ENCODE results near the gene AMIGO3. TPM values are rescaled to one million over a fixed set of nuclear protein-coding genes. Genes with fewer than 3 reads are reported as not detected.
A peak's percentile ranks its signal among the peaks of the same experiment; 100 is the strongest.
"Not testable (repeated sequence)": the region's sequence is repeated elsewhere in the genome, so short reads cannot be mapped to it uniquely, and the experiment has no call there.

The AMIGO3 gene
- total and polyA plus RNA-seq, 3 experiments from 2014 or later, result 0.15 to 1.5 (median 0.31) TPM

DNA sequence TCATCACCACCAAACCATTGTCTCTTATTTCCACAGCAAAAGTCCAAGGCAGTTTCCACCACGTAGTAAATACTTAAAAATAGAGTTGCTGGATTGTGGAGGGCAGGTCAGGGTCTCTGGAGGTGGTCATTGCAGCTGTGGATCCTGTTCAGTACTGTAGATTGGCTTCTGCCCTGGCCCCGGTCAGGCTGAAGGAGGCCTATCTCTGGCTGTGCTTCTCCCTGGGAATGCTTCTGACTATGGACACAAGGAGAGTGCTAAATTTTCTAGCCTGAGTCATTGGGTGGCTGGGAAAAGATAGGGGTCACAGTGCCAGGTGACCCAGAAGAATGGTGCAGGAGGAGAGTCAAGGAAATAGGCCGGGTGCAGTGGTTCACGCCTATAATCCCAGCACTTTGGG lies 30.6 kb upstream of the AMIGO3 start:
- Histone ChIP-seq H3K36me3 (ENCODE audit: insufficient read depth, low read length) (no peaks in the 10 kb centered on the region), H3K9me3 (ENCODE audit: low read length) (no peaks in the 10 kb centered on the region), H3K27ac (ENCODE audit: low read depth, low read length) (no peak overlapping the region), H3K27me3 (ENCODE audit: insufficient read depth, low read length, poor library complexity, severe bottlenecking) (no peaks in the 10 kb centered on the region), H3K4me3 (ENCODE audit: low read length) (no peak overlapping the region), H3K4me1 (ENCODE audit: insufficient read depth, low read length) (no peaks in the 10 kb centered on the region)
- no peak for DNase-seq
- Mint-ChIP-seq H3K9me3 (no peaks in the 10 kb centered on the region), H3K27me3 (no peaks in the 10 kb centered on the region), H3K4me1 (peaks cover 16 to 46% (median 43%) of the 10 kb centered on the region in 3 donors), H3K36me3 (peaks cover 0 to 51% (median 9%) of the 10 kb centered on the region in 3 donors), H3K27ac (peak overlapping the region in 2 of 8 donors; percentile 51 to 90), H3K4me3 (no peak overlapping the region)
- CTCF ChIA-PET, result no interaction called here
- POLR2A ChIA-PET, result no interaction called here

- H3K27ac ChIP-seq (ENCODE audit: low read depth, low read length); H3K27me3 Mint-ChIP-seq; H3K4me3 ChIP-seq (ENCODE audit: low read length); DNase-seq; H3K36me3 ChIP-seq (ENCODE audit: insufficient read depth, low read length); H3K9me3 ChIP-seq (ENCODE audit: low read length); CTCF ChIA-PET; H3K27ac Mint-ChIP-seq; H3K4me3 Mint-ChIP-seq; H3K27me3 ChIP-seq (ENCODE audit: insufficient read depth, low read length, poor library complexity, severe bottlenecking); H3K9me3 Mint-ChIP-seq; H3K4me1 ChIP-seq (ENCODE audit: insufficient read depth, low read length): not testable (repeated sequence)
- Mint-ChIP-seq H3K4me1 (peaks cover 16 to 42% (median 42%) of the 10 kb centered on the region in 3 donors), H3K36me3 (peaks cover 0 to 58% (median 15%) of the 10 kb centered on the region in 3 donors)
- POLR2A ChIA-PET, result interaction anchor here (0.7 kb wide), 1 partner anchor 303 kb away, joined by 6 read pairs; no protein-coding TSS in a partner anchor
Measured at GRCh38 chr3:49748874-49749273, 29.4 kb upstream of the AMIGO3 start.

- Histone ChIP-seq H3K4me1 (ENCODE audit: insufficient read depth, low read length) (no peaks in the 10 kb centered on the region), H3K36me3 (ENCODE audit: insufficient read depth, low read length) (no peaks in the 10 kb centered on the region), H3K27ac (ENCODE audit: low read depth, low read length) (no peak overlapping the region), H3K9me3 (ENCODE audit: low read length) (no peaks in the 10 kb centered on the region), H3K27me3 (ENCODE audit: insufficient read depth, low read length, poor library complexity, severe bottlenecking) (no peaks in the 10 kb centered on the region), H3K4me3 (ENCODE audit: low read length) (no peak overlapping the region)
- CTCF ChIA-PET, result no interaction called here
- Mint-ChIP-seq H3K9me3 (no peaks in the 10 kb centered on the region), H3K27me3 (no peaks in the 10 kb centered on the region), H3K4me1 (peaks cover 11 to 35% (median 33%) of the 10 kb centered on the region in 3 donors), H3K27ac (peak overlapping the region in 2 of 8 donors; percentile 37 to 52), H3K4me3 (no peak overlapping the region), H3K36me3 (peaks cover 0 to 59% (median 15%) of the 10 kb centered on the region in 3 donors)
- POLR2A ChIA-PET, result no interaction called here
- no peak for DNase-seq
Measured at GRCh38 chr3:49747792-49748480, 28.5 kb upstream of the AMIGO3 start.

GRCh38 chr3:49745986-49746385 lies 26.5 kb upstream of the AMIGO3 start:
- H3K27me3 Mint-ChIP-seq, result no peaks in the 10 kb centered on the region
- ChIA-PET POLR2A (no interaction called here), CTCF (no interaction called here)
- peaks cover 11 to 32% (median 30%) of the 10 kb centered on the region in 3 donors for H3K4me1 Mint-ChIP-seq
- H3K27me3 ChIP-seq (ENCODE audit: insufficient read depth, low read length, poor library complexity, severe bottlenecking), result no peaks in the 10 kb centered on the region
- H3K4me3 Mint-ChIP-seq, result no peak overlapping the region
- H3K27ac Mint-ChIP-seq, result peak overlapping the region in 1 of 8 donors; percentile 14
- no peaks in the 10 kb centered on the region for H3K4me1 ChIP-seq (ENCODE audit: insufficient read depth, low read length)
- H3K9me3 Mint-ChIP-seq, result no peaks in the 10 kb centered on the region
- no peak overlapping the region for H3K27ac ChIP-seq (ENCODE audit: low read depth, low read length)
- H3K36me3 ChIP-seq (ENCODE audit: insufficient read depth, low read length), result no peaks in the 10 kb centered on the region
- no peak overlapping the region for H3K4me3 ChIP-seq (ENCODE audit: low read length)
- peaks cover 0 to 61% (median 15%) of the 10 kb centered on the region in 3 donors for H3K36me3 Mint-ChIP-seq
- no peak for DNase-seq
- H3K9me3 ChIP-seq (ENCODE audit: low read length), result no peaks in the 10 kb centered on the region

GRCh38 chr3:49740427-49740826 lies 20.9 kb upstream of the AMIGO3 start:
- no peak overlapping the region for H3K27ac ChIP-seq (ENCODE audit: low read depth, low read length)
- H3K4me1 ChIP-seq (ENCODE audit: insufficient read depth, low read length), result no peaks in the 10 kb centered on the region
- H3K9me3 Mint-ChIP-seq, result no peaks in the 10 kb centered on the region
- CTCF ChIA-PET, result no interaction called here
- H3K4me3 ChIP-seq (ENCODE audit: low read length), result no peak overlapping the region
- H3K4me3 Mint-ChIP-seq, result no peak overlapping the region
- H3K36me3 ChIP-seq (ENCODE audit: insufficient read depth, low read length), result peaks cover 10% of the 10 kb centered on the region
- no peak for DNase-seq
- H3K36me3 Mint-ChIP-seq, result peaks cover 3 to 57% (median 15%) of the 10 kb centered on the region in 3 donors
- H3K4me1 Mint-ChIP-seq, result peaks cover 8 to 12% (median 9%) of the 10 kb centered on the region in 3 donors
- POLR2A ChIA-PET, result no interaction called here
- H3K9me3 ChIP-seq (ENCODE audit: low read length), result no peaks in the 10 kb centered on the region
- no peaks in the 10 kb centered on the region for H3K27me3 ChIP-seq (ENCODE audit: insufficient read depth, low read length, poor library complexity, severe bottlenecking)
- H3K27me3 Mint-ChIP-seq, result no peaks in the 10 kb centered on the region
- H3K27ac Mint-ChIP-seq, result peak overlapping the region in 2 of 8 donors; percentile 30 to 63

- CTCF ChIA-PET, result no interaction called here
- Histone ChIP-seq H3K27ac (ENCODE audit: low read depth, low read length) (no peak overlapping the region), H3K4me3 (ENCODE audit: low read length) (no peak overlapping the region), H3K36me3 (ENCODE audit: insufficient read depth, low read length) (peaks cover 10% of the 10 kb centered on the region), H3K27me3 (ENCODE audit: insufficient read depth, low read length, poor library complexity, severe bottlenecking) (no peaks in the 10 kb centered on the region), H3K4me1 (ENCODE audit: insufficient read depth, low read length) (no peaks in the 10 kb centered on the region), H3K9me3 (ENCODE audit: low read length) (no peaks in the 10 kb centered on the region)
- Mint-ChIP-seq H3K9me3 (no peaks in the 10 kb centered on the region), H3K27me3 (no peaks in the 10 kb centered on the region), H3K27ac (peak overlapping the region in 6 of 8 donors; percentile 34 to 89 (median 74)), H3K4me3 (no peak overlapping the region), H3K4me1 (peaks cover 0 to 6% (median 2%) of the 10 kb centered on the region in 3 donors), H3K36me3 (peaks cover 3 to 63% (median 9%) of the 10 kb centered on the region in 3 donors)
- POLR2A ChIA-PET, result no interaction called here
- no peak for DNase-seq
Measured at GRCh38 chr3:49738067-49738713, 18.7 kb upstream of the AMIGO3 start.

DNA sequence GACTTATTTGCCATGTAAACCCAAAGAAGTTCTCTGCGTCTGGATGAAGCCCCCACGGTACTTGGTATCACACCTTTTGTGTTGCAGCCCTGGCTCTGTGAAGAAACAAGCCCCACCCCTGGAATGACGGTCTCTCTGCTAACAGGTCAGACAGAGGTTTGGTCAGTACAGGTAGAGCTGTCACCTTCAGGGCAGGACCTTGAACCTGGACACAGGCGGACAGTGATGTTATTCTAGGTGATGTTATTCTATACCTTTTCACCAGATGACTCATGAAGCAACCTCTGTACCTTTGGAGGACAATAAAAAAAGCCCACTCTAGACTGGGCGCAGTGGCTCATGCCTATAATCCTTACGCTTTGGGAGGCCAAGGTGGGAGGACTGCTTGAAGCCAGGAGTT lies 15.3 kb upstream of the AMIGO3 start:
- H3K4me1 ChIP-seq (ENCODE audit: insufficient read depth, low read length), result no peaks in the 10 kb centered on the region
- no peaks in the 10 kb centered on the region for H3K27me3 ChIP-seq (ENCODE audit: insufficient read depth, low read length, poor library complexity, severe bottlenecking)
- no peaks in the 10 kb centered on the region for H3K9me3 Mint-ChIP-seq
- DNase-seq, result no peak
- POLR2A ChIA-PET, result no interaction called here
- peaks cover 3 to 79% (median 13%) of the 10 kb centered on the region in 3 donors for H3K36me3 Mint-ChIP-seq
- H3K4me3 Mint-ChIP-seq, result no peak overlapping the region
- no peaks in the 10 kb centered on the region for H3K9me3 ChIP-seq (ENCODE audit: low read length)
- peaks cover 0 to 3% (median 2%) of the 10 kb centered on the region in 3 donors for H3K4me1 Mint-ChIP-seq
- H3K27me3 Mint-ChIP-seq, result no peaks in the 10 kb centered on the region
- no peak overlapping the region for H3K4me3 ChIP-seq (ENCODE audit: low read length)
- no peak overlapping the region for H3K27ac ChIP-seq (ENCODE audit: low read depth, low read length)
- H3K27ac Mint-ChIP-seq, result peak overlapping the region in 1 of 8 donors; percentile 81
- CTCF ChIA-PET, result no interaction called here
- peaks cover 28% of the 10 kb centered on the region for H3K36me3 ChIP-seq (ENCODE audit: insufficient read depth, low read length)

DNA sequence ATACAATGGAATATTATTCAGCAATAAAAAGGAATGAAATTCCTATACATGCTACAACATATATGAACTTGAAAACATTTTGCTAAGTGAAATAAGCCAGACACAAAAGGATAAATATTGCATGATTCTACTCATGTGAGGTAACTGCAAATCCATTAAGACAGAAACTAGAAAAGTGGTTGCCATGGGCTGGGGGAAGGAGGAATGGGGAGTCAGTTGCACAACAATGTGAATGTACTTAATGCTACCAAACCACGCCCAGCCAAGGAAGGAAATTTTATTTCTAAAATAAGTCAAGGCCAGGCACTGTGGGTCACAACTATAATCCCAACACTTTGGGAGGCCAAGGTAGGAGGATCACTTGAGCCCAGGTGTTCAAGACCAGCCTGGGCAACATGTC lies 14.1 kb upstream of the AMIGO3 start:
- POLR2A ChIA-PET, result no interaction called here
- H3K27me3 Mint-ChIP-seq, result peaks cover 0 to 2% of the 10 kb centered on the region in 2 donors

More for the DNA sequence above, 14.1 kb upstream of the AMIGO3 start:
- H3K4me1 Mint-ChIP-seq, result peaks cover 0 to under 1% (median under 1%) of the 10 kb centered on the region in 3 donors
- CTCF ChIA-PET, result no interaction called here
- no peaks in the 10 kb centered on the region for H3K9me3 Mint-ChIP-seq
- Histone ChIP-seq H3K36me3 (ENCODE audit: insufficient read depth, low read length) (peaks cover 28% of the 10 kb centered on the region), H3K27ac (ENCODE audit: low read depth, low read length) (no peak overlapping the region), H3K9me3 (ENCODE audit: low read length) (no peaks in the 10 kb centered on the region), H3K4me3 (ENCODE audit: low read length) (no peak overlapping the region), H3K4me1 (ENCODE audit: insufficient read depth, low read length) (no peaks in the 10 kb centered on the region), H3K27me3 (ENCODE audit: insufficient read depth, low read length, poor library complexity, severe bottlenecking) (no peaks in the 10 kb centered on the region)
- no peak overlapping the region for H3K27ac Mint-ChIP-seq
- no peak overlapping the region for H3K4me3 Mint-ChIP-seq
- no peak for DNase-seq
- H3K36me3 Mint-ChIP-seq, result peaks cover 3 to 78% (median 11%) of the 10 kb centered on the region in 3 donors
